Osteocyte (in vitro differentiated cells): ENCODE data around the gene DLAT. TPM values are rescaled to one million over a fixed set of nuclear protein-coding genes. Genes with fewer than 3 reads are reported as not detected.

Experiments used
- DNase-seq: peaks from one replicate; pipeline ENCODE4 v3.0.0; 2021; ENCODE audit warnings: mixed read lengths; ENCODE audit not compliant: unreplicated experiment; ENCODE audit errors: extremely low spot score
- H3K27ac Mint-ChIP-seq: one replicate; pipeline ENCODE4 v1.8.0; 2021; ENCODE audit warnings: mild to moderate bottlenecking, mixed read lengths; ENCODE audit not compliant: unreplicated experiment
- H3K27me3 Mint-ChIP-seq: one replicate; pipeline ENCODE4 v1.8.0; 2021; ENCODE audit warnings: mixed read lengths; ENCODE audit not compliant: unreplicated experiment
- H3K36me3 Mint-ChIP-seq: one replicate; pipeline ENCODE4 v1.8.0; 2021; ENCODE audit warnings: mixed read lengths; ENCODE audit not compliant: unreplicated experiment
- H3K4me1 Mint-ChIP-seq: one replicate; pipeline ENCODE4 v1.8.0; 2021; ENCODE audit warnings: mixed read lengths; ENCODE audit not compliant: unreplicated experiment
- H3K4me3 Mint-ChIP-seq: one replicate; pipeline ENCODE4 v1.8.0; 2021; ENCODE audit warnings: mild to moderate bottlenecking, moderate library complexity, mixed read lengths; ENCODE audit not compliant: unreplicated experiment
- H3K9me3 Mint-ChIP-seq: one replicate; pipeline ENCODE4 v1.8.0; 2021; ENCODE audit warnings: mixed read lengths; ENCODE audit not compliant: unreplicated experiment
- total RNA-seq: library from RNA; stranded (reverse); gene quantifications from 2 replicates; pipeline ENCODE4 v1.2.1, GENCODE V29; 2021
- TF ChIP-seq, protein P1 (sequence below): fragments of 200-600 bp; sonication (generic); IDR thresholded peaks from 2 replicates; pipeline ENCODE4 v1.5.0; 2021; ENCODE audit warnings: antibody characterized with exemption, mild to moderate bottlenecking, moderate library complexity

Gene DLAT
- total RNA-seq, 1 donor from 2014 or later = 26.4 TPM

DNA sequence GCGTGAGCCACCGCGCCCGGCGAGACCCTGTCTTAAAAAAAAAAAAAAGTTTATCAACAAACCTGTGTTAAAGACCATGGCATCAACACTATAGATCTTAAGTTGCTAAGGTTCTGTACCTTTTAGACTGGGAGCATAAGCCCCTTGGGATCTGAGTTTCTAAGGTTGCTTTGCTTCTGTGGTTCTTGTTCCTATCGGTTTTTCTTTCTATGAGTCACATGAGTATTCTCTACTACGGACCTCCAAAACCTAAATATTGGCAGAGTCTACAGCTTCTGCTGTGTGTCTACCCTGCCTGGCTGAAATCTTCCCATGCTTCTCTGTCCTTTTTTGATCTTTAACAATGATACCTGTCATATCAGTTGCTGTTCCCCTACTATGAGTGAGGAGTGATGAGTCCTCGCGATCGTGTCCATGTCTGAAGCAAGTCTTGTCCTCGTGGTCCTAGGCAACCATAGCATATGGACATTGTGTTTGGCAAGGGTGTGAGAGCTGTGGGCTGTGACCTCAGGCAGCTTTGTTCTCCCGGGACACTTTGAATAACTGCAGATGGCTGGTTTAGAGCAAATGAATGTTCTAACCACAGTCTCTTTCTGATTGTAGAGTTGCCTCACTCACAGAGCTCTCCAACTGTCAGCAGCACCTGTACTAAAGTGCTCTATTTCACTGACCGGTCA, 9.0 kb upstream of the DLAT start:
- Mint-ChIP-seq H3K36me3 (peaks cover 21% of the 10 kb centered on the region), H3K27me3 (no peaks in the 10 kb centered on the region), H3K4me1 (no peaks in the 10 kb centered on the region), H3K27ac (no peak overlapping the region), H3K4me3 (no peak overlapping the region), H3K9me3 (no peaks in the 10 kb centered on the region)
- DNase-seq = no peak
- TF ChIP-seq, protein P1, sequence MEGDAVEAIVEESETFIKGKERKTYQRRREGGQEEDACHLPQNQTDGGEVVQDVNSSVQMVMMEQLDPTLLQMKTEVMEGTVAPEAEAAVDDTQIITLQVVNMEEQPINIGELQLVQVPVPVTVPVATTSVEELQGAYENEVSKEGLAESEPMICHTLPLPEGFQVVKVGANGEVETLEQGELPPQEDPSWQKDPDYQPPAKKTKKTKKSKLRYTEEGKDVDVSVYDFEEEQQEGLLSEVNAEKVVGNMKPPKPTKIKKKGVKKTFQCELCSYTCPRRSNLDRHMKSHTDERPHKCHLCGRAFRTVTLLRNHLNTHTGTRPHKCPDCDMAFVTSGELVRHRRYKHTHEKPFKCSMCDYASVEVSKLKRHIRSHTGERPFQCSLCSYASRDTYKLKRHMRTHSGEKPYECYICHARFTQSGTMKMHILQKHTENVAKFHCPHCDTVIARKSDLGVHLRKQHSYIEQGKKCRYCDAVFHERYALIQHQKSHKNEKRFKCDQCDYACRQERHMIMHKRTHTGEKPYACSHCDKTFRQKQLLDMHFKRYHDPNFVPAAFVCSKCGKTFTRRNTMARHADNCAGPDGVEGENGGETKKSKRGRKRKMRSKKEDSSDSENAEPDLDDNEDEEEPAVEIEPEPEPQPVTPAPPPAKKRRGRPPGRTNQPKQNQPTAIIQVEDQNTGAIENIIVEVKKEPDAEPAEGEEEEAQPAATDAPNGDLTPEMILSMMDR = no peak

- Mint-ChIP-seq H3K4me3 (no peak overlapping the region), H3K9me3 (no peaks in the 10 kb centered on the region), H3K36me3 (peaks cover 21% of the 10 kb centered on the region), H3K27ac (no peak overlapping the region), H3K4me1 (no peaks in the 10 kb centered on the region), H3K27me3 (no peaks in the 10 kb centered on the region)
- no peak for DNase-seq
- TF ChIP-seq, protein P1 = no peak
Measured at GRCh38 chr11:112016765-112017376, 8.3 kb upstream of the DLAT start.

DNA sequence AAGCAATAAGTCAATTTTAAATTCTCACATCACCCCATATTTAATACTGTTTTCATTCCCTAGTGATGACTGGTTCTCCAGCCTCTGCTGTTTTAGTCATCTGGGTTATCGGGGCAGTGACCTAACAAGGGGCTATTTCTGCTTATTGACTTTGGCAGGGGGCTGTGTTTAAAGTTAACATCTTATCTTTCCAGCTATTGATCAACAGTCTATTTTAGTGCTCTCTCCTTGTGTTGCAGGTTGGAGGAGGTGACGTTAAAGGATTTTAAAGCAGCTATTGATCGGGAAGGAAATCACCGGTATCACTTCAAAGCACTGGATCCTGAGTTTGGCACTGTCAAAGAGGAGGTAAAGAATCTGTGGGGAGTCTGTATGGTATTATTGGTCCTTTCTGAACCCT, 7.7 kb upstream of the DLAT start:
- TF ChIP-seq, protein P1 = no peak
- H3K4me1 Mint-ChIP-seq = no peaks in the 10 kb centered on the region

DNA sequence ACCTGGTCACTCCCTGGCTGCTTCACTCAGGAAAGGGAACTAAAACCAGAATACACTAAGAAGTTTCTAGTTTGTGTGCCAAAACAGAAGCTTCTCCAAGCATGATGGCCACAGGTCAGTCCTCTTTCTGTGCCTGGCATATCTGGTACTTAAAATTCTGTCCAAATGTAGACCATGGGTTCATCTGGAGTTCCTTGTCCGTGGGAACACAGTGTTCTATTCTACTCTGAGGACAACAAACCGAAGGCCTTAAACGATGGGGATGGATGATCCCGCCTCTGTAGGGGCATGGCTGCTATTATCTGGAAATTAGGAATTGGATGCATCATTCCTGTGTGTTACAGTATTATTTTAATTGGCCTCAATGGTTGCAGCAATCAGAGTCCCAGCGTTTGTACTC, 6.1 kb upstream of the DLAT start:
- peaks cover 21% of the 10 kb centered on the region for H3K36me3 Mint-ChIP-seq
- no peaks in the 10 kb centered on the region for H3K27me3 Mint-ChIP-seq
- H3K4me3 Mint-ChIP-seq = no peak overlapping the region
- no peak for DNase-seq
- no peak overlapping the region for H3K27ac Mint-ChIP-seq
- TF ChIP-seq, protein P1 = no peak
- H3K4me1 Mint-ChIP-seq = peaks cover 3% of the 10 kb centered on the region
- H3K9me3 Mint-ChIP-seq = no peaks in the 10 kb centered on the region

More for the DNA sequence above, 7.7 kb upstream of the DLAT start:
- no peak for DNase-seq
- no peaks in the 10 kb centered on the region for H3K9me3 Mint-ChIP-seq
- peaks cover 21% of the 10 kb centered on the region for H3K36me3 Mint-ChIP-seq
- H3K27ac Mint-ChIP-seq = no peak overlapping the region
- no peaks in the 10 kb centered on the region for H3K27me3 Mint-ChIP-seq
- H3K4me3 Mint-ChIP-seq = no peak overlapping the region

GRCh38 chr11:112023104-112023503, 2.1 kb upstream of the DLAT start:
- no peaks in the 10 kb centered on the region for H3K27me3 Mint-ChIP-seq
- H3K9me3 Mint-ChIP-seq = no peaks in the 10 kb centered on the region
- H3K27ac Mint-ChIP-seq = no peak overlapping the region
- H3K4me3 Mint-ChIP-seq = no peak overlapping the region
- peaks cover 19% of the 10 kb centered on the region for H3K4me1 Mint-ChIP-seq
- TF ChIP-seq, protein P1 = no peak
- peaks cover 16% of the 10 kb centered on the region for H3K36me3 Mint-ChIP-seq
- DNase-seq = no peak
